WTC11 (cell line): ENCODE data around the gene KIF21A. TPM values are rescaled to one million over a fixed set of nuclear protein-coding genes. Genes with fewer than 3 reads are reported as not detected.

Source experiments
- ATAC-seq: fragments of 200-7000 bp; cut with Tn5 transposase; 2 replicates; pipeline ENCODE4 v1.10.0; 2021; ENCODE audit warnings: mild to moderate bottlenecking, moderate library complexity
- CTCF ChIA-PET: fragments of 300-600 bp; sonication (Branson Sonifier 250); formaldehyde crosslinking; loops from one replicate; lab custom pipeline; 2021; ENCODE audit warnings: antibody characterized with exemption; lab: Charles Lee
- POLR2A ChIA-PET: fragments of 350-600 bp; sonication (Branson Sonifier 250); formaldehyde crosslinking; loops from one replicate; lab custom pipeline; 2021; ENCODE audit warnings: antibody characterized with exemption; lab: Charles Lee
- DNase-seq: peaks from one replicate; pipeline ENCODE4 v3.0.0; 2021; ENCODE audit warnings: low spot score
- H3K27ac Mint-ChIP-seq: 2 replicates; pipeline ENCODE4 v1.8.0; 2021; ENCODE audit warnings: mixed read lengths
- H3K27me3 Mint-ChIP-seq: 2 replicates; pipeline ENCODE4 v1.8.0; 2021; ENCODE audit warnings: low read depth, mild to moderate bottlenecking, moderate library complexity, mixed read lengths
- H3K36me3 Mint-ChIP-seq: 2 replicates; pipeline ENCODE4 v1.8.0; 2021; ENCODE audit warnings: mixed read lengths
- H3K4me1 Mint-ChIP-seq: 2 replicates; pipeline ENCODE4 v1.8.0; 2022; ENCODE audit warnings: mixed read lengths
- H3K4me3 Mint-ChIP-seq: 2 replicates; pipeline ENCODE4 v1.8.0; 2021; ENCODE audit warnings: mild to moderate bottlenecking, moderate library complexity, mixed read lengths
- H3K9me3 Mint-ChIP-seq: 2 replicates; pipeline ENCODE4 v1.8.0; 2021; ENCODE audit warnings: mixed read lengths
- AR ChIP-seq: fragments of 250-450 bp; sonication (Bioruptor Pico); IDR thresholded peaks from 2 replicates; pipeline ENCODE4 v1.9.0; 2021; ENCODE audit warnings: mild to moderate bottlenecking
- ATF2 ChIP-seq: sonication (generic); formaldehyde crosslinking; IDR thresholded peaks from 2 replicates; pipeline ENCODE4 v1.8.1; 2022; ENCODE audit warnings: low read depth, missing genetic modification reagents, borderline replicate concordance
- GABPB1 ChIP-seq: sonication (generic); formaldehyde crosslinking; IDR thresholded peaks from 2 replicates; pipeline ENCODE4 v1.8.1; 2023; ENCODE audit warnings: mild to moderate bottlenecking, missing genetic modification reagents
- GTF2I ChIP-seq: fragments of 250-450 bp; sonication (Bioruptor Pico); conservative IDR thresholded peaks from 2 replicates; pipeline ENCODE4 v1.4.0; 2021; ENCODE audit warnings: mild to moderate bottlenecking
- IRF2 ChIP-seq: sonication (generic); formaldehyde crosslinking; IDR thresholded peaks from 2 replicates; pipeline ENCODE4 v1.8.0; 2022; ENCODE audit warnings: low read depth, missing genetic modification reagents, borderline replicate concordance
- MYBL2 ChIP-seq: sonication (generic); formaldehyde crosslinking; IDR thresholded peaks from 2 replicates; pipeline ENCODE4 v1.8.1; 2023; ENCODE audit warnings: mild to moderate bottlenecking, moderate library complexity, missing genetic modification reagents
- NFE2L1 ChIP-seq: sonication (generic); formaldehyde crosslinking; IDR thresholded peaks from 2 replicates; pipeline ENCODE4 v1.8.1; 2023; ENCODE audit warnings: missing genetic modification reagents
- OVOL2 ChIP-seq: fragments of 250-450 bp; sonication (Bioruptor Pico); IDR thresholded peaks from 2 replicates; pipeline ENCODE4 v1.9.0; 2021; ENCODE audit warnings: mild to moderate bottlenecking, borderline replicate concordance
- PRRX2 ChIP-seq: fragments of 250-450 bp; sonication (Bioruptor Pico); IDR thresholded peaks from 2 replicates; pipeline ENCODE4 v1.8.0; 2021; ENCODE audit warnings: mild to moderate bottlenecking
- RORB ChIP-seq: fragments of 250-450 bp; sonication (Bioruptor Pico); IDR thresholded peaks from 2 replicates; pipeline ENCODE4 v1.9.0; 2021; ENCODE audit warnings: mild to moderate bottlenecking
- SMAD3 ChIP-seq: sonication (generic); formaldehyde crosslinking; IDR thresholded peaks from 2 replicates; pipeline ENCODE4 v1.8.0; 2022; ENCODE audit warnings: missing genetic modification reagents, mild to moderate bottlenecking, borderline replicate concordance
- TCF7 ChIP-seq: sonication (generic); formaldehyde crosslinking; IDR thresholded peaks from 2 replicates; pipeline ENCODE4 v1.8.0; 2022; ENCODE audit warnings: mild to moderate bottlenecking, low read depth, missing genetic modification reagents, moderate library complexity
- ZNF121 ChIP-seq: sonication (generic); formaldehyde crosslinking; IDR thresholded peaks from 2 replicates; pipeline ENCODE4 v1.8.0; 2023; ENCODE audit warnings: missing genetic modification reagents
- ZNF281 ChIP-seq: sonication (generic); formaldehyde crosslinking; IDR thresholded peaks from 2 replicates; pipeline ENCODE4 v1.8.0; 2023; ENCODE audit warnings: mild to moderate bottlenecking, missing genetic modification reagents
- ZNF317 ChIP-seq: sonication (generic); formaldehyde crosslinking; IDR thresholded peaks from 2 replicates; pipeline ENCODE4 v1.8.1; 2023; ENCODE audit warnings: low read depth, mild to moderate bottlenecking, moderate library complexity, missing genetic modification reagents, borderline replicate concordance
- ZNF425 ChIP-seq: fragments of 250-450 bp; sonication (Bioruptor Pico); conservative IDR thresholded peaks from 2 replicates; pipeline ENCODE4 v1.9.0; 2021; ENCODE audit warnings: mild to moderate bottlenecking
- total RNA-seq: library from RNA; stranded (reverse); gene quantifications from 3 replicates; pipeline ENCODE4 v1.2.3, GENCODE V29; 2021
- TF ChIP-seq, protein P1 (sequence below): sonication (generic); formaldehyde crosslinking; IDR thresholded peaks from 2 replicates; pipeline ENCODE4 v1.8.1; 2023; ENCODE audit warnings: mild to moderate bottlenecking, moderate library complexity, missing genetic modification reagents
- TF ChIP-seq, protein P2 (sequence below): fragments of 250-450 bp; sonication (Bioruptor Pico); IDR thresholded peaks from 2 replicates; pipeline ENCODE4 v1.9.0; 2021; ENCODE audit warnings: mild to moderate bottlenecking, borderline replicate concordance
- TF ChIP-seq, protein P3 (sequence below): sonication (generic); formaldehyde crosslinking; IDR thresholded peaks from 2 replicates; pipeline ENCODE4 v1.8.0; 2023; ENCODE audit warnings: missing genetic modification reagents

The KIF21A gene
- total RNA-seq, 1 experiment from 2014 or later = 34.7 TPM

- ATAC-seq (no peak), DNase-seq (no peak)
- Mint-ChIP-seq H3K4me1 (no peaks in the 10 kb centered on the region), H3K9me3 (peaks cover 17% of the 10 kb centered on the region), H3K4me3 (no peak overlapping the region), H3K36me3 (peaks cover 2% of the 10 kb centered on the region; the same call in 1 of the 2 replicates), H3K27me3 (0 out of 2 replicates have a peak, but pooled peaks cover 3% of the 10 kb centered on the region), H3K27ac (no peak overlapping the region)
- POLR2A ChIA-PET = no interaction called here
- TF ChIP-seq IRF2 = no peak
- TF ChIP-seq ZNF317 (CRISPR knock-in tag) = no peak
- TF ChIP-seq ATF2 = no peak
- no peak for TF ChIP-seq ZNF281
- TF ChIP-seq ZNF121 = no peak
- TF ChIP-seq NFE2L1 (CRISPR knock-in tag) = no peak
- TF ChIP-seq, protein P1, sequence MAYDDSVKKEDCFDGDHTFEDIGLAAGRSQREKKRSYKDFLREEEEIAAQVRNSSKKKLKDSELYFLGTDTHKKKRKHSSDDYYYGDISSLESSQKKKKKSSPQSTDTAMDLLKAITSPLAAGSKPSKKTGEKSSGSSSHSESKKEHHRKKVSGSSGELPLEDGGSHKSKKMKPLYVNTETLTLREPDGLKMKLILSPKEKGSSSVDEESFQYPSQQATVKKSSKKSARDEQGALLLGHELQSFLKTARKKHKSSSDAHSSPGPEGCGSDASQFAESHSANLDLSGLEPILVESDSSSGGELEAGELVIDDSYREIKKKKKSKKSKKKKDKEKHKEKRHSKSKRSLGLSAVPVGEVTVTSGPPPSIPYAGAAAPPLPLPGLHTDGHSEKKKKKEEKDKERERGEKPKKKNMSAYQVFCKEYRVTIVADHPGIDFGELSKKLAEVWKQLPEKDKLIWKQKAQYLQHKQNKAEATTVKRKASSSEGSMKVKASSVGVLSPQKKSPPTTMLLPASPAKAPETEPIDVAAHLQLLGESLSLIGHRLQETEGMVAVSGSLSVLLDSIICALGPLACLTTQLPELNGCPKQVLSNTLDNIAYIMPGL (CRISPR knock-in tag) = no peak
- no peak for TF ChIP-seq PRRX2 (CRISPR knock-in tag)
- TF ChIP-seq, protein P2, sequence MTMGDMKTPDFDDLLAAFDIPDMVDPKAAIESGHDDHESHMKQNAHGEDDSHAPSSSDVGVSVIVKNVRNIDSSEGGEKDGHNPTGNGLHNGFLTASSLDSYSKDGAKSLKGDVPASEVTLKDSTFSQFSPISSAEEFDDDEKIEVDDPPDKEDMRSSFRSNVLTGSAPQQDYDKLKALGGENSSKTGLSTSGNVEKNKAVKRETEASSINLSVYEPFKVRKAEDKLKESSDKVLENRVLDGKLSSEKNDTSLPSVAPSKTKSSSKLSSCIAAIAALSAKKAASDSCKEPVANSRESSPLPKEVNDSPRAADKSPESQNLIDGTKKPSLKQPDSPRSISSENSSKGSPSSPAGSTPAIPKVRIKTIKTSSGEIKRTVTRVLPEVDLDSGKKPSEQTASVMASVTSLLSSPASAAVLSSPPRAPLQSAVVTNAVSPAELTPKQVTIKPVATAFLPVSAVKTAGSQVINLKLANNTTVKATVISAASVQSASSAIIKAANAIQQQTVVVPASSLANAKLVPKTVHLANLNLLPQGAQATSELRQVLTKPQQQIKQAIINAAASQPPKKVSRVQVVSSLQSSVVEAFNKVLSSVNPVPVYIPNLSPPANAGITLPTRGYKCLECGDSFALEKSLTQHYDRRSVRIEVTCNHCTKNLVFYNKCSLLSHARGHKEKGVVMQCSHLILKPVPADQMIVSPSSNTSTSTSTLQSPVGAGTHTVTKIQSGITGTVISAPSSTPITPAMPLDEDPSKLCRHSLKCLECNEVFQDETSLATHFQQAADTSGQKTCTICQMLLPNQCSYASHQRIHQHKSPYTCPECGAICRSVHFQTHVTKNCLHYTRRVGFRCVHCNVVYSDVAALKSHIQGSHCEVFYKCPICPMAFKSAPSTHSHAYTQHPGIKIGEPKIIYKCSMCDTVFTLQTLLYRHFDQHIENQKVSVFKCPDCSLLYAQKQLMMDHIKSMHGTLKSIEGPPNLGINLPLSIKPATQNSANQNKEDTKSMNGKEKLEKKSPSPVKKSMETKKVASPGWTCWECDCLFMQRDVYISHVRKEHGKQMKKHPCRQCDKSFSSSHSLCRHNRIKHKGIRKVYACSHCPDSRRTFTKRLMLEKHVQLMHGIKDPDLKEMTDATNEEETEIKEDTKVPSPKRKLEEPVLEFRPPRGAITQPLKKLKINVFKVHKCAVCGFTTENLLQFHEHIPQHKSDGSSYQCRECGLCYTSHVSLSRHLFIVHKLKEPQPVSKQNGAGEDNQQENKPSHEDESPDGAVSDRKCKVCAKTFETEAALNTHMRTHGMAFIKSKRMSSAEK (CRISPR knock-in tag) = no peak
- TF ChIP-seq MYBL2 = no peak
- TF ChIP-seq SMAD3 (CRISPR knock-in tag) = no peak
- no peak for TF ChIP-seq GTF2I
- TF ChIP-seq TCF7 (CRISPR knock-in tag) = no peak
- no peak for TF ChIP-seq RORB
- TF ChIP-seq, protein P3, sequence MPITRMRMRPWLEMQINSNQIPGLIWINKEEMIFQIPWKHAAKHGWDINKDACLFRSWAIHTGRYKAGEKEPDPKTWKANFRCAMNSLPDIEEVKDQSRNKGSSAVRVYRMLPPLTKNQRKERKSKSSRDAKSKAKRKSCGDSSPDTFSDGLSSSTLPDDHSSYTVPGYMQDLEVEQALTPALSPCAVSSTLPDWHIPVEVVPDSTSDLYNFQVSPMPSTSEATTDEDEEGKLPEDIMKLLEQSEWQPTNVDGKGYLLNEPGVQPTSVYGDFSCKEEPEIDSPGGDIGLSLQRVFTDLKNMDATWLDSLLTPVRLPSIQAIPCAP = no peak
- TF ChIP-seq ZNF425 (CRISPR knock-in tag) = no peak
- TF ChIP-seq AR (CRISPR knock-in tag) = no peak
- no peak for TF ChIP-seq GABPB1 (CRISPR knock-in tag)
- TF ChIP-seq OVOL2 (CRISPR knock-in tag) = no peak
- CTCF ChIA-PET = no interaction called here
Observed at GRCh38 chr12:39467432-39467870, 24.5 kb upstream of the KIF21A start.
